Measurements from ENCODE around the gene PCBP1. TPM values are rescaled to one million over a fixed set of nuclear protein-coding genes. Genes with fewer than 3 reads are reported as not detected.
"Not testable (repeated sequence)": the region's sequence is repeated elsewhere in the genome, so short reads cannot be mapped to it uniquely, and the experiment has no call there.

The PCBP1 gene
- total RNA-seq, 1 donor from 2014 or later: 210 TPM

- H3K4me1 ChIP-seq: peaks cover 19% of the 10 kb centered on the region
- intact Hi-C loops (cut with DNase I): no loop called here
- no peaks in the 10 kb centered on the region for H3K27me3 ChIP-seq
- H3K27ac ChIP-seq: peak overlapping the region; percentile 86
- H3K9me3 ChIP-seq: no peaks in the 10 kb centered on the region
- H3K4me3 ChIP-seq: no peak overlapping the region
- no peaks in the 10 kb centered on the region for H3K36me3 ChIP-seq
- TF ChIP-seq POLR2A (IDR thresholded peaks at IDR 0.05): no peak
- TF ChIP-seq POLR2AphosphoS5 (IDR thresholded peaks at IDR 0.05; ENCODE audit: insufficient read depth in 1 of 2, low read depth in 1 of 2): no peak
- TF ChIP-seq, protein P1, sequence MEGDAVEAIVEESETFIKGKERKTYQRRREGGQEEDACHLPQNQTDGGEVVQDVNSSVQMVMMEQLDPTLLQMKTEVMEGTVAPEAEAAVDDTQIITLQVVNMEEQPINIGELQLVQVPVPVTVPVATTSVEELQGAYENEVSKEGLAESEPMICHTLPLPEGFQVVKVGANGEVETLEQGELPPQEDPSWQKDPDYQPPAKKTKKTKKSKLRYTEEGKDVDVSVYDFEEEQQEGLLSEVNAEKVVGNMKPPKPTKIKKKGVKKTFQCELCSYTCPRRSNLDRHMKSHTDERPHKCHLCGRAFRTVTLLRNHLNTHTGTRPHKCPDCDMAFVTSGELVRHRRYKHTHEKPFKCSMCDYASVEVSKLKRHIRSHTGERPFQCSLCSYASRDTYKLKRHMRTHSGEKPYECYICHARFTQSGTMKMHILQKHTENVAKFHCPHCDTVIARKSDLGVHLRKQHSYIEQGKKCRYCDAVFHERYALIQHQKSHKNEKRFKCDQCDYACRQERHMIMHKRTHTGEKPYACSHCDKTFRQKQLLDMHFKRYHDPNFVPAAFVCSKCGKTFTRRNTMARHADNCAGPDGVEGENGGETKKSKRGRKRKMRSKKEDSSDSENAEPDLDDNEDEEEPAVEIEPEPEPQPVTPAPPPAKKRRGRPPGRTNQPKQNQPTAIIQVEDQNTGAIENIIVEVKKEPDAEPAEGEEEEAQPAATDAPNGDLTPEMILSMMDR (IDR thresholded peaks at IDR 0.05): no peak
- no peak for DNase-seq (ENCODE audit: extremely low spot score in 2 of 2)
These were observed 8.7 kb downstream of the PCBP1 start for GRCh38 chr2:70095720-70096670.

GRCh38 chr2:70098032-70098431 is 10.8 kb downstream of the PCBP1 start:
- intact Hi-C loops (cut with DNase I): no loop called here
- H3K4me3 ChIP-seq: no peak overlapping the region

GRCh38 chr2:70099270-70099669 is 12.0 kb downstream of the PCBP1 start:
- Histone ChIP-seq H3K4me1 (peaks cover 14% of the 10 kb centered on the region), H3K9me3 (no peaks in the 10 kb centered on the region), H3K27ac (no peak overlapping the region), H3K36me3 (no peaks in the 10 kb centered on the region), H3K27me3 (no peaks in the 10 kb centered on the region), H3K4me3 (no peak overlapping the region)
- DNase-seq (ENCODE audit: extremely low spot score in 2 of 2): no peak
- TF ChIP-seq POLR2AphosphoS5 (IDR thresholded peaks at IDR 0.05; ENCODE audit: insufficient read depth in 1 of 2, low read depth in 1 of 2): no peak
- TF ChIP-seq, protein P1 (IDR thresholded peaks at IDR 0.05): no peak
- TF ChIP-seq POLR2A (IDR thresholded peaks at IDR 0.05): no peak
- intact Hi-C loops (cut with DNase I): no loop called here

More at GRCh38 chr2:70098032-70098431, 10.8 kb downstream of the PCBP1 start:
- Histone ChIP-seq H3K36me3 (no peaks in the 10 kb centered on the region), H3K27ac (no peak overlapping the region), H3K27me3 (no peaks in the 10 kb centered on the region), H3K9me3 (no peaks in the 10 kb centered on the region), H3K4me1 (peaks cover 19% of the 10 kb centered on the region)
- TF ChIP-seq, protein P1 (IDR thresholded peaks at IDR 0.05): no peak
- TF ChIP-seq POLR2AphosphoS5 (IDR thresholded peaks at IDR 0.05; ENCODE audit: insufficient read depth in 1 of 2, low read depth in 1 of 2): no peak
- no peak for TF ChIP-seq POLR2A (IDR thresholded peaks at IDR 0.05)
- no peak for DNase-seq (ENCODE audit: extremely low spot score in 2 of 2)

GRCh38 chr2:70101174-70101573 is 13.9 kb downstream of the PCBP1 start:
- no peak overlapping the region for H3K27ac ChIP-seq
- DNase-seq (ENCODE audit: extremely low spot score in 2 of 2): no peak

DNA sequence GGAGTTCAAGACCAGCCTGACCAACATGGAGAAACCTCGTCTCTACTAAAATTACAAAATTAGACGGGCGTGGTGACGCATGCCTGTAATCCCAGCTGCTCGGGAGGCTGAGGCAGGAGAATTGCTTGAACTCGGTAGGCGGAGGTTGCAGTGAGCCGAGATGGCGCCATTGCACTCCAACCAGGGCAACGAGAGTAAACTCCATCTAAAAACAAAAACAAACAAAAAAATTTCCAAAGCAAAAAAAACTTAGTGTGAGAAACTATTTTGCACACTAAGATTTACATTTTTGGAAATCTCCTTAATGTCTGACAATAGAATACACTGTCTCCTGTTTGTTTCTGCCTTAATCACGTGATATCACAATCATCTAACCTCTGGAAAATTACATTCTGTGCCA is 14.4 kb downstream of the PCBP1 start:
- H3K4me1 ChIP-seq; H3K36me3 ChIP-seq; H3K27me3 ChIP-seq; H3K9me3 ChIP-seq; DNase-seq (ENCODE audit: extremely low spot score in 2 of 2); intact Hi-C loops (cut with DNase I); H3K27ac ChIP-seq; H3K4me3 ChIP-seq: not testable (repeated sequence)

More at GRCh38 chr2:70101174-70101573, 13.9 kb downstream of the PCBP1 start:
- no peaks in the 10 kb centered on the region for H3K9me3 ChIP-seq
- no peak for TF ChIP-seq POLR2A (IDR thresholded peaks at IDR 0.05)
- TF ChIP-seq, protein P1 (IDR thresholded peaks at IDR 0.05): no peak
- no peak for TF ChIP-seq POLR2AphosphoS5 (IDR thresholded peaks at IDR 0.05; ENCODE audit: insufficient read depth in 1 of 2, low read depth in 1 of 2)
- H3K4me3 ChIP-seq: no peak overlapping the region
- intact Hi-C loops (cut with DNase I): no loop called here
- no peaks in the 10 kb centered on the region for H3K36me3 ChIP-seq
- H3K4me1 ChIP-seq: no peaks in the 10 kb centered on the region
- H3K27me3 ChIP-seq: no peaks in the 10 kb centered on the region

GRCh38 chr2:70102323-70102905 is 15.1 kb downstream of the PCBP1 start:
- DNase-seq (ENCODE audit: extremely low spot score in 2 of 2); H3K4me3 ChIP-seq; H3K36me3 ChIP-seq; H3K27ac ChIP-seq; H3K4me1 ChIP-seq; H3K9me3 ChIP-seq; H3K27me3 ChIP-seq; intact Hi-C loops (cut with DNase I): not testable (repeated sequence)

Data from vagina (tissue), 2 donors.